Gastrocnemius medialis (tissue), 4 donors: Measurements from ENCODE around the gene PDGFRA. TPM values are rescaled to one million over a fixed set of nuclear protein-coding genes. Genes with fewer than 3 reads are reported as not detected.

Experiments
- ATAC-seq, 2 donors: fragments of 150-250 bp; one replicate each; pipeline ENCODE4 v1.9.1; 2016
- DNase-seq, 2 donors: peaks; one replicate each; pipeline ENCODE4 v3.0.0-alpha.2; 2019
- H3K27ac ChIP-seq, 4 donors: fragments of 200-600 bp; sonication (generic); 1 replicate in 1 of 4; 2 replicates in 3 of 4; pipeline ENCODE4 v1.5.1; 2016 to 2018; ENCODE audit warnings: mild to moderate bottlenecking in 2 of 4, moderate library complexity in 1 of 4
- H3K27me3 ChIP-seq, 3 donors: fragments of 200-600 bp; sonication (generic) in 2 of 3; 1 replicate in 1 of 3; 2 replicates in 2 of 3; pipeline versions ENCODE4 v1.5.1 to v1.6.0; 2016 to 2019; ENCODE audit warnings: mild to moderate bottlenecking in 1 of 3, moderate library complexity in 1 of 3
- H3K36me3 ChIP-seq, 2 donors: fragments of 200-600 bp; sonication (generic) in 1 of 2; one replicate each; pipeline ENCODE4 v1.5.1; 2017 to 2018
- H3K4me1 ChIP-seq, 2 donors: fragments of 200-600 bp; sonication (generic) in 1 of 2; one replicate each; pipeline ENCODE4 v1.5.1; 2016 to 2017; ENCODE audit warnings: mild to moderate bottlenecking in 2 of 2
- H3K4me3 ChIP-seq, 4 donors: fragments of 200-600 bp; sonication (generic) in 3 of 4; 1 replicate in 1 of 4; 2 replicates in 3 of 4; pipeline ENCODE4 v1.5.1; 2016 to 2019; ENCODE audit warnings: mild to moderate bottlenecking in 2 of 4
- H3K9me3 ChIP-seq, 3 donors: fragments of 200-600 bp; sonication (generic) in 2 of 3; 1 replicate in 1 of 3; 2 replicates in 2 of 3; pipeline ENCODE4 v1.5.1; 2016 to 2019
- POLR2A ChIP-seq, 2 donors: fragments of 450-650 bp; IDR thresholded peaks; one replicate each; pipeline ENCODE4 v1.6.1; 2017; ENCODE audit warnings: antibody characterized with exemption in 2 of 2, mild to moderate bottlenecking in 2 of 2, moderate library complexity in 2 of 2
- in situ Hi-C, 4 donors: fragments of 200-750 bp; cut with MboI; loops; one replicate each; pipeline versions ENCODE4 v1.15.0 to v1.8.0; 2017; ENCODE audit warnings: low sequenced_read_pairs in 4 of 4
- intact Hi-C: fragments of 100-400 bp; cut with DNase I; formaldehyde crosslinking; loops from one replicate; pipeline ENCODE4 v1.15.1; 2023; ENCODE audit warnings: low total_unique reads
- total RNA-seq, 4 donors: library from RNA; depleted of rRNA; stranded (reverse); fragments of >200 nt; gene quantifications; one replicate each; pipeline versions ENCODE4 v1.1.0 to v1.2.3, GENCODE V29; 2016
- TF ChIP-seq, protein P1 (sequence below), 5 experiments: fragments of 450-650 bp in 3 of 5; fragments of 200-600 bp in 2 of 5; sonication (generic) in 2 of 5; IDR thresholded peaks in 4 of 5; conservative IDR thresholded peaks in 1 of 5; 1 replicate in 4 of 5; 2 replicates in 1 of 5; pipeline ENCODE4 v1.5.1; 2016 to 2019; ENCODE audit warnings: antibody characterized with exemption in 5 of 5, mild to moderate bottlenecking in 3 of 5, moderate library complexity in 3 of 5

The PDGFRA gene
- total RNA-seq, 4 donors from 2014 or later: 9.0 to 42.0 (median 21.8) TPM

DNA sequence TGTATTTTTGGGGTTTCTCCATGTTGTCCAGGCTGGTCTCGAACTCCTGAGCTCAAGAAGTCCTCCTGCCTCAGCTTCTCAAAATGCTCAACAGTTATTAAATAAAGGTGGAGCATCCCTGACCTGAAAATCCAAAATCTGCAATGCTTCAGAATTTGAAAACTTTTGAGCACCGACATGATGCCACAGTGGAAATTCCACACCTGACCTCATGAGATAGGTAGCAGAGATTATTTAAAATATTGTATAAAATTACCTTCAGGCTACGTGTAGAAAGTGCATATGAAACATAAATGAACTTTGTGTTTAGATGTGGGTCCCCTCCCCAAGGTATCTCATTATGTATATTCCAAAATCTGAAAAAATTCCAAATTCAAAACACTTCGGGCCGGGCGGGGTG is 42.7 kb upstream of the PDGFRA start:
- in situ Hi-C loops (no loop called here), intact Hi-C loops (no loop called here)
- DNase-seq: no peak
- no peak overlapping the region for H3K27ac ChIP-seq
- ATAC-seq: no peak
- TF ChIP-seq POLR2A (IDR thresholded peaks at IDR 0.05): no peak
- TF ChIP-seq, protein P1, sequence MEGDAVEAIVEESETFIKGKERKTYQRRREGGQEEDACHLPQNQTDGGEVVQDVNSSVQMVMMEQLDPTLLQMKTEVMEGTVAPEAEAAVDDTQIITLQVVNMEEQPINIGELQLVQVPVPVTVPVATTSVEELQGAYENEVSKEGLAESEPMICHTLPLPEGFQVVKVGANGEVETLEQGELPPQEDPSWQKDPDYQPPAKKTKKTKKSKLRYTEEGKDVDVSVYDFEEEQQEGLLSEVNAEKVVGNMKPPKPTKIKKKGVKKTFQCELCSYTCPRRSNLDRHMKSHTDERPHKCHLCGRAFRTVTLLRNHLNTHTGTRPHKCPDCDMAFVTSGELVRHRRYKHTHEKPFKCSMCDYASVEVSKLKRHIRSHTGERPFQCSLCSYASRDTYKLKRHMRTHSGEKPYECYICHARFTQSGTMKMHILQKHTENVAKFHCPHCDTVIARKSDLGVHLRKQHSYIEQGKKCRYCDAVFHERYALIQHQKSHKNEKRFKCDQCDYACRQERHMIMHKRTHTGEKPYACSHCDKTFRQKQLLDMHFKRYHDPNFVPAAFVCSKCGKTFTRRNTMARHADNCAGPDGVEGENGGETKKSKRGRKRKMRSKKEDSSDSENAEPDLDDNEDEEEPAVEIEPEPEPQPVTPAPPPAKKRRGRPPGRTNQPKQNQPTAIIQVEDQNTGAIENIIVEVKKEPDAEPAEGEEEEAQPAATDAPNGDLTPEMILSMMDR (IDR thresholded peaks at IDR 0.05 in 4 of 5, conservative IDR thresholded peaks at IDR 0.05 in 1 of 5): no peak
- H3K9me3 ChIP-seq: no peaks in the 10 kb centered on the region
- H3K4me1 ChIP-seq: no peaks in the 10 kb centered on the region
- H3K36me3 ChIP-seq: no peaks in the 10 kb centered on the region
- H3K4me3 ChIP-seq: no peak overlapping the region
- no peaks in the 10 kb centered on the region for H3K27me3 ChIP-seq

DNA sequence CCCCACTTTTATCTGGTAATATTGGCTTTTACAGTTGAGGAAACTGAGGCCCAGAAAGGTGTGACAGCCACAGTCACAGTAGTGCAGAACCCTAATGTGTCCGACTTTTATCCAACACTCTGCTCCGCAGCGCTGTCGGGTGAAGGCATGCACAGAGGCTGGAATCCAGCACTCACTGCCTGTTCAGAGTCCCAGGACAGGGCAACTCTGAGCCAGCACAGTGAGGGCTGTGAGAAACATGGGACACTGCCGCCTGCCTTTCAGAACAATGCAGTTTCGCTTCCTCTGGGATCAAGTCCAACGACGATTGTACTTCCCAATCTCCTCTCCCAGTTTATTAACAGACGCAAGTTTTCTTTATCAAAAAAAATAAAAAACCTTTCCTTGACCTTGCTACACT is 41.9 kb upstream of the PDGFRA start:
- H3K4me3 ChIP-seq: no peak overlapping the region
- DNase-seq: peak in 1 of 2 donors; percentile 13
- H3K27me3 ChIP-seq: no peaks in the 10 kb centered on the region
- H3K4me1 ChIP-seq: no peaks in the 10 kb centered on the region
- peak in 1 of 2 donors; percentile 33 for ATAC-seq
- in situ Hi-C loops (no loop called here), intact Hi-C loops (no loop called here)
- TF ChIP-seq, protein P1 (IDR thresholded peaks at IDR 0.05 in 4 of 5, conservative IDR thresholded peaks at IDR 0.05 in 1 of 5): no peak
- TF ChIP-seq POLR2A (IDR thresholded peaks at IDR 0.05): no peak
- no peak overlapping the region for H3K27ac ChIP-seq
- no peaks in the 10 kb centered on the region for H3K36me3 ChIP-seq
- no peaks in the 10 kb centered on the region for H3K9me3 ChIP-seq

DNA sequence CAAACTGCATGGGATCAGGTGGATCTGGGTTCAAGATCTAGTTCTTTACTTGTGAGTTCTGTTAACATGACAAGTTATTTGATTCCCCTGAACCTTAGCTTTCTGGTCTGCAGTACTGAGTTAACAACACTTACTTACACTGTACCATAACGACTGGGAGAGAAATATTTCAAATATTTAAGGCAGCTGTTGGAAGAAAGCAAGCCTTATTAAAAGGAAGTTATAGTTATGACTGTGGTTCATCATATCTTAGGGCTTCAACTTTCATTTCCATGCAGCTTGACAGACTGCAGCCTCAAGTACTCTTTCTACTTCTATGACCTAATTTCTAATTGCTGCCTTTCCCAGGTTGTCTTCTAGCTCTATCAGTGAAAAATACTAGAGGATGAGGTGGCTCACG is 40.0 kb upstream of the PDGFRA start:
- intact Hi-C loops (no loop called here), in situ Hi-C loops (no loop called here)
- H3K4me3 ChIP-seq: no peak overlapping the region
- no peaks in the 10 kb centered on the region for H3K4me1 ChIP-seq
- no peak overlapping the region for H3K27ac ChIP-seq
- no peaks in the 10 kb centered on the region for H3K27me3 ChIP-seq
- DNase-seq (no peak), ATAC-seq (no peak)
- no peaks in the 10 kb centered on the region for H3K36me3 ChIP-seq
- TF ChIP-seq, protein P1 (IDR thresholded peaks at IDR 0.05 in 4 of 5, conservative IDR thresholded peaks at IDR 0.05 in 1 of 5): no peak
- TF ChIP-seq POLR2A (IDR thresholded peaks at IDR 0.05): no peak
- no peaks in the 10 kb centered on the region for H3K9me3 ChIP-seq

DNA sequence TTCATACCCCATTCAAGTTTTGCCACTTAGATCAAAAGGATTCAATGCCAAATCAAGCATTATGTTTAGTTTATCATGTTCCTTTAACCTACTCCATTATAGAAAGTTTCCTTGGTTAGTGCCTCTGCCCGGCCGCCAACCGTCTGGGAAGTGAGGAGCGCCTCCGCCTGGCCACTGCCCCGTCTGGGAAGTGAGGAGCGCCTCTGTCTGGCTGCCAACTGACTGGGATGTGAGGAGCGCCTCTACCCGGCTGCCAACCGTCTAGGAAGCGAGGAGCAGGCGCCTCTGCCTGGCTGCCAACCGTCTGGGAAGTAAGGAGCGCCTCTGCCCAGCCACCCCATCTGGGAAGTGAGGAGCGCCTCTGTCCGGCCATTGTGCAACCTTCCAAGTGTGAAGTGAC is 36.3 kb upstream of the PDGFRA start:
- H3K4me3 ChIP-seq: no peak overlapping the region
- no peaks in the 10 kb centered on the region for H3K9me3 ChIP-seq
- no peaks in the 10 kb centered on the region for H3K27me3 ChIP-seq
- no peak for ATAC-seq
- in situ Hi-C loops (no loop called here), intact Hi-C loops (no loop called here)
- no peaks in the 10 kb centered on the region for H3K4me1 ChIP-seq
- TF ChIP-seq, protein P1 (IDR thresholded peaks at IDR 0.05 in 4 of 5, conservative IDR thresholded peaks at IDR 0.05 in 1 of 5): no peak
- TF ChIP-seq POLR2A (IDR thresholded peaks at IDR 0.05): no peak
- no peaks in the 10 kb centered on the region for H3K36me3 ChIP-seq
- no peak for DNase-seq
- H3K27ac ChIP-seq: no peak overlapping the region

DNA sequence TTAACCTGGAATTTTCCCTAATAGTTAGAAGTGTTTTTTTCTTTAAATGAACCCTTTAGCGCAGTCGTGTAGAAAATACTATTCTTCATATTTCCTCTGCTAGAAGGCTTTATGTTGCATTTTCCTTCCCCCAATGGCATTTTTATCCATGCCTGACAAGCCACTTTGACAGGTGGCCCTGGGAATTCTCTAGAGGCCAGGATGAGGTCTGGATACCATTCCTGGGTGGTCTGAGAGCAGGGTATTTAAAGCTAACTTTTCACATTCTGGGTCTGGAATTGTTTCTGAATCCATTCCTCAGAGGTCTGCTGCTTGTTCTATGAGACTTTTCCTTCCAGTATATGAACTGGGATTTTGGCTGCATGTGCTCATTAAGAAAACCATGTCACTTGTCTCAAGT is 31.2 kb upstream of the PDGFRA start:
- Histone ChIP-seq H3K27ac (no peak overlapping the region), H3K27me3 (no peaks in the 10 kb centered on the region), H3K4me3 (no peak overlapping the region), H3K36me3 (no peaks in the 10 kb centered on the region), H3K9me3 (no peaks in the 10 kb centered on the region), H3K4me1 (no peaks in the 10 kb centered on the region)
- in situ Hi-C loops: no loop called here
- intact Hi-C loops: no loop called here
- no peak for ATAC-seq
- TF ChIP-seq, protein P1 (IDR thresholded peaks at IDR 0.05 in 4 of 5, conservative IDR thresholded peaks at IDR 0.05 in 1 of 5): no peak
- no peak for TF ChIP-seq POLR2A (IDR thresholded peaks at IDR 0.05)
- no peak for DNase-seq
